CD4-positive, CD25-positive, alpha-beta regulatory T cell (primary cell): Measurements from ENCODE around the gene OOSP4B. TPM values are rescaled to one million over a fixed set of nuclear protein-coding genes. Genes with fewer than 3 reads are reported as not detected.

Experiments used
- polyA plus RNA-seq, 4 donors: library from polyadenylated mRNA; unstranded; fragments of 300-500 nt; fragmentation: Illumina TruSeq; gene quantifications; one replicate each; pipeline ENCODE4 v1.2.3, GENCODE V29; 2021
- total RNA-seq: library from RNA; stranded (reverse); gene quantifications from one replicate; pipeline ENCODE4 v1.2.3, GENCODE V29; 2022

OOSP4B gene
- total and polyA plus RNA-seq, 5 donors from 2014 or later = not detected

Other genes with a start within 250 kb of the OOSP4B start
- gene MRPL16, start 206.4 kb upstream of the OOSP4B start, total RNA-seq = 26.9 TPM
- gene MRPL16, start 206.4 kb upstream of the OOSP4B start, polyA plus RNA-seq = 10 to 100 TPM; 82.5 to 97.1 (median 91.3) TPM
- gene CBLIF, start 171.7 kb upstream of the OOSP4B start, total RNA-seq = not detected
- gene CBLIF, start 171.7 kb upstream of the OOSP4B start, polyA plus RNA-seq = not detected
- gene TCN1, start 150.7 kb upstream of the OOSP4B start, total RNA-seq = 1.0 TPM
- under 1 TPM in 1 of 4 donors, not detected in 3; 0.31 TPM for gene TCN1, start 150.7 kb upstream of the OOSP4B start, polyA plus RNA-seq
- not detected for gene OOSP3, start 138.4 kb upstream of the OOSP4B start, total RNA-seq
- not detected for gene OOSP3, start 138.4 kb upstream of the OOSP4B start, polyA plus RNA-seq
- gene OOSP1, start 78.7 kb upstream of the OOSP4B start, total RNA-seq = not detected
- not detected for gene OOSP1, start 78.7 kb upstream of the OOSP4B start, polyA plus RNA-seq
- not detected for gene OOSP4A, start 53.1 kb upstream of the OOSP4B start, total RNA-seq
- not detected for gene OOSP4A, start 53.1 kb upstream of the OOSP4B start, polyA plus RNA-seq
- gene OOSP2, start 23.2 kb downstream of the OOSP4B start, total RNA-seq = not detected
- gene OOSP2, start 23.2 kb downstream of the OOSP4B start, polyA plus RNA-seq = not detected
- 0.79 TPM for gene MS4A3, start 39.5 kb downstream of the OOSP4B start, total RNA-seq
- gene MS4A3, start 39.5 kb downstream of the OOSP4B start, polyA plus RNA-seq = not detected
- 0.37 TPM for gene MS4A2, start 71.5 kb downstream of the OOSP4B start, total RNA-seq
- not detected for gene MS4A2, start 71.5 kb downstream of the OOSP4B start, polyA plus RNA-seq
- 1.3 TPM for gene MS4A6A, start 165.9 kb downstream of the OOSP4B start, total RNA-seq
- under 1 TPM in 3 of 4 donors, not detected in 1; 0.29 to 0.99 (median 0.47) TPM for gene MS4A6A, start 165.9 kb downstream of the OOSP4B start, polyA plus RNA-seq
- 1.0 TPM for gene MS4A4E, start 226.0 kb downstream of the OOSP4B start, total RNA-seq
- gene MS4A4E, start 226.0 kb downstream of the OOSP4B start, polyA plus RNA-seq = not detected